Activated naive CD4-positive, alpha-beta T cell treated with anti-CD3 and anti-CD28 coated beads for 36 hours (primary cell): Measurements from ENCODE around the gene ADGRL2. TPM values are rescaled to one million over a fixed set of nuclear protein-coding genes. Genes with fewer than 3 reads are reported as not detected.

Experiments
- CTCF ChIA-PET: fragments of 350-600 bp; sonication (Branson Sonifier 250); formaldehyde crosslinking; loops from one replicate; lab custom pipeline; 2021; ENCODE audit warnings: antibody characterized with exemption; lab: Charles Lee
- DNase-seq: peaks from one replicate; pipeline ENCODE4 v3.0.0-alpha.2; 2020
- H3K27ac Mint-ChIP-seq: one replicate; pipeline ENCODE4 v1.8.0; 2021; ENCODE audit warnings: mild to moderate bottlenecking, mixed read lengths
- H3K27me3 Mint-ChIP-seq: one replicate; pipeline ENCODE4 v1.8.0; 2021; ENCODE audit warnings: low read depth, mixed read lengths
- H3K36me3 Mint-ChIP-seq: one replicate; pipeline ENCODE4 v1.8.0; 2021; ENCODE audit warnings: low read depth, mixed read lengths
- H3K4me1 Mint-ChIP-seq: one replicate; pipeline ENCODE4 v1.8.0; 2021; ENCODE audit warnings: low read depth, mixed read lengths
- H3K4me3 Mint-ChIP-seq: one replicate; pipeline ENCODE4 v1.8.0; 2021; ENCODE audit warnings: mild to moderate bottlenecking, moderate library complexity, mixed read lengths
- H3K9me3 Mint-ChIP-seq: one replicate; pipeline ENCODE4 v1.8.0; 2021; ENCODE audit warnings: mixed read lengths
- intact Hi-C: fragments of 100-400 bp; cut with micrococcal nuclease; formaldehyde crosslinking; loops from one replicate; pipeline ENCODE4 v1.15.1; 2023
- total RNA-seq, 2 experiments: library from RNA; stranded (reverse); gene quantifications; one replicate each; pipeline ENCODE4 v1.2.3, GENCODE V29; 2021

Gene ADGRL2
- total RNA-seq, 2 experiments from 2014 or later, result not detected

DNA sequence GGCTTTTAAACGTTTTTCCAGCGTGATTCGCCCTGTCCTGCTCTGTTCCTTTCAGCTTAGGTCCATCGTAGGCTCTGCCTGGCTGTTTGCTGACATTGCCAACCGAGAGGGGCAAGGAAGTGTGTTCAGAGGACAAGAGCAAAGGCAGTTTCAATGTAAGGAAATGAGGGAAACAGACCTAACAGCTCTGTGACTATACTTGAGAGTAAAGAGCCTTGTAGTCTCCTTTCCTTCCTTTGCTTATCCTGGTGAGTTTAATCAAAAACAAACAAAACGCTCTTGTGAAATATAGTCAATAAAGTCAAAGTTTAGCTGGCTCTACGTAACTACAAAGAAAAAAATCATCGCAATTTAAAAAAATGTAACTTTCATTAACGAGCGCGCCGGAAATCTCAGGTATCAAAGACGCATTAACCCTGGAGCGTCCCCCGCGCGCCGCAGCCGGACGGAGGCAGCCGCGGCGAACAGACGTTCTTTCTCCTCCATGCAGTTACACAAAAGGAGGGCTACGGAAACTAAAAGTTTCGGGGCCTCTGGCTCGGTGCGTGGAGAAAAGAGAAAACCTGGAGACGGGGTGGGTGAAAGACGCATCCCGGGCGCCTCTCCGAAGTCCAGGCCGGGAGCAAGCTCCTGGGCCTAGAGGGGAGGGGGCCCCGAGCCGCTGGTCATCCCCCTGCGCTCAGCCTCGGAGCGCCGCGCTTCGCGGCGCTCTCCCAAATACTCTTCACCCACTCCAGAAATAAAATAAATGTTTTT is 617 bp upstream of the ADGRL2 start:
- Mint-ChIP-seq H3K4me1 (peaks cover 6% of the 10 kb centered on the region), H3K27ac (no peak overlapping the region), H3K9me3 (no peaks in the 10 kb centered on the region), H3K4me3 (peak overlapping the region; percentile 27), H3K36me3 (no peaks in the 10 kb centered on the region), H3K27me3 (peaks cover 44% of the 10 kb centered on the region)
- CTCF ChIA-PET, result interaction anchor here (0.6 kb wide), 1 partner anchor 385 kb away, joined by 3 read pairs; no protein-coding TSS in a partner anchor
- intact Hi-C loops, result no loop called here
- DNase-seq, result no peak

DNA sequence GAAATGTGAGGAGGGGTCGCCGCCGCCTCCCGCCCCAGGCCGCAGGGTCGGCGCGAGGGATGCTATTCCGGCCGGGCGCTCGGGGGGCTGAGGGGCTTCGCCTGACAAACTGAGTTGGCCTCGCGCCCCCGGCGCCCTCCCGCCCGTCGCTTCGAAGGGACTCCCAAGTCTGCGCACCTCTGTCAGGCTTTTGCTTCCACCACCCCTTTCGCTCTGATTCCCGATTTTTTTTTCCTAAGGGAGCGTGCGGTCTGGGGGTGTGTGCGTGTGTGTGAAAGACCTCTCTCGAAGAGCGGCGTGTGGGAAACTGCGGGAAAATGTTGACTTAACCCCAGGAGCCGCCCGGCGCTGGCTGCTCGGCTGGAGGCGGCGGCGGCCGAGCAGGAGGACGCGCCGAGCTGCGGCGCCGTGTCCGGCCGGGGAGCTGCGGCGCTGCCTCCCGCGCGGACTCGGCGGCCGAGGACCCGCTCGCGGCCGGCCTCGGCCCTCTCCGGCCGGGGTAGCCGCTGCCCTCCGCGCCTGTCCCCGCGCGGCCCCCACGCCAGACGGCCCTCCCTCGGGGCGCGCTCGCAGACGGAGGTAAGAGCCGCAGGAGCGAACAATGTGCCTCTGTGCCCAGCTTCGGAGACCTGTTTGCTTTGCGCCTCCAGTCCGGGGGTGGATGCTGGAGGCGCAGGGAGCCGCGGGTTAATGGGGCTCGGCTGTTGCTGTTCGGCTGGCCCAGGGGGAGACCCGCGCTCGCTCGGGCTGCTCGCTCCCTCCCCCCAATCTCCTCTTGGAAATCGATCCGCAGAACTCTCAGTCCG is 1.1 kb downstream of the ADGRL2 start:
- Mint-ChIP-seq H3K27ac (no peak overlapping the region), H3K9me3 (no peaks in the 10 kb centered on the region), H3K4me3 (peak overlapping the region; percentile 15), H3K27me3 (peaks cover 49% of the 10 kb centered on the region), H3K4me1 (peaks cover 6% of the 10 kb centered on the region), H3K36me3 (no peaks in the 10 kb centered on the region)
- intact Hi-C loops, result no loop called here
- CTCF ChIA-PET, result no interaction called here
- DNase-seq, result no peak

DNA sequence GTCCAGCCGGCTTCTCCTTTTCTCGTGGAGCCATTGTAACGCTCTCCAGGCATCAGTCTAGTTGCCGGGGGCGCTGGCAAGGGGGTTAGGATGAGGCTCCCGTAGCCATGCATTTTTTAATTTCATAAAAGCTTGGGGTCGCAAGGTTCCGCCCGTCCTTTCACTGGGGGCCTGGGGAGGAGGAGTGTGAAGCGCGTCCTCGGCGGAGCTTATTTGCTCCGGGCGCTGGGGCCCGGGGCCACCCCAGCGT is 1.6 kb downstream of the ADGRL2 start:
- intact Hi-C loops, result no loop called here
- peaks cover 49% of the 10 kb centered on the region for H3K27me3 Mint-ChIP-seq
- H3K4me3 Mint-ChIP-seq, result peak overlapping the region; percentile 15
- H3K27ac Mint-ChIP-seq, result no peak overlapping the region
- H3K4me1 Mint-ChIP-seq, result peaks cover 6% of the 10 kb centered on the region
- no peak for DNase-seq
- CTCF ChIA-PET, result no interaction called here
- no peaks in the 10 kb centered on the region for H3K9me3 Mint-ChIP-seq
- no peaks in the 10 kb centered on the region for H3K36me3 Mint-ChIP-seq

DNA sequence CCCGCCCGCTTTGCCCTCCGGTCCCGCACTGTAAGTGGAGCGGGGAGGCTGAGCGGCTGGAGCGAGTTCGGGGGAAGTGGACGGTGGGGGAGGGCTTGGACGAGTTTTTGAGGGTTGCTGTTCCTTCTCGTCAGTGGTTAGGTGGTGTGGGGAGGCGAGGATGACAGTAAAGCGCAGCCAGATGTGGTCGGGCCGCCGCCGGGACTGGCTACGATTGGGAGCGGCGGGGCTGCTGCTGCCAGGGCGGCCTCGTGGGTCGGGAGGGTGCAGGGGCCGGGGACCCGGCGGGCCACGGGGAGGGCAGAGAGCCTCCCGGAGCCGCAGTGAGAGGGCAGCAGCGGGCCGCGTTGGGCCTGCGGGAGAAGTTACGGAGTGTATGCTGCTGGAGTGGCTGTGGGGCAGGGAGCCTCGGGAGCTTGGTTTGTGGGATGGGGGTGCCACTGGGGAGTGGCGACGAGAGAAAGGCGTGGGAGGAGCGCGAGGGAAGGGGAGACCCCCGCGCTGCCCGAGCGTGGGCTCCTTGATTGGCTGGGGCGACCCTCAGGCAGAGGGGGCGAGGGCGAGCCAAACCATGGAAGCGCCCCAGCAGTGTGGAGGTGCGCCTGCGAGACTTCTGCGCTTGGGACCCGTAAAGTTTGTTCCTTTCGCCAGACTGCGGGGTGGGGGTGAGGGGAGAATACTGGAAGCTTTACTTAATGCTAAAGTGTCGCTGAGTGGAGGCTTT is 2.1 kb downstream of the ADGRL2 start:
- Mint-ChIP-seq H3K4me3 (no peak overlapping the region), H3K27ac (no peak overlapping the region), H3K36me3 (no peaks in the 10 kb centered on the region), H3K27me3 (peaks cover 51% of the 10 kb centered on the region), H3K4me1 (peaks cover 6% of the 10 kb centered on the region), H3K9me3 (no peaks in the 10 kb centered on the region)
- DNase-seq, result no peak
- intact Hi-C loops, result no loop called here
- CTCF ChIA-PET, result no interaction called here

DNA sequence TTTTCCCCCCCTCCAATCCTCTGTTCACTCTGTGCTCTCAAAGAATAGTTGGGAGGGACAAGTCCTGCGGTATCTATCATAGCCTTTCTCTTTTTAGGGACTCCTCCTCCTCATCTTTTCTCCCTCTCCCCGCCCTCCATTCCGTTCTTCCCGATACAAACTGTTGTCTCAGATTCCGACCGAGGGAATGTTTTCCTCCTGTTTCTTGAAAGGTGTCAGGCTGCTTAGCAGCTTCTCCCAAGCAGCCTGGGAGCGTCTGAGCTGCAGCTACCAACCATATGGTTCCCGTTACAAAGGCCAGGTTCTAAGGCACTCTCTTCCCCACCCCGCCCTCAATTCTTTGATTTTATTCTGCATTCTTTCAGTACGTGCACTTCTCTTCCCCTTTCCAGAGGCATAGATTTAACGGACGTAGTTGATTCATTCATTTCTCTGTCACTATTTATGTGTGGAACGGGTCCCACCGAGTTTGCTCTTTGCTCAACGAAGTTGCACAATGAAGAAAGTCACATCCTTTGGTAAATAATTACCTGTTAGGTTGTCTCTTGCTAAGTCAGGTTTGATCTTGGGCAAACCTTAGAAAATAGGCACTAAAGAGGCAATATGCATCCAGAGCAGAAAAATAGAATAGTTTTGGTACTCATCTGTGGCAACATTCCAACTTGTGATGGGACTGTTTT is 2.8 kb downstream of the ADGRL2 start:
- H3K36me3 Mint-ChIP-seq, result no peaks in the 10 kb centered on the region
- CTCF ChIA-PET, result no interaction called here
- no peaks in the 10 kb centered on the region for H3K9me3 Mint-ChIP-seq
- no peak overlapping the region for H3K27ac Mint-ChIP-seq
- intact Hi-C loops, result no loop called here
- peaks cover 50% of the 10 kb centered on the region for H3K27me3 Mint-ChIP-seq
- H3K4me3 Mint-ChIP-seq, result no peak overlapping the region
- DNase-seq, result no peak
- H3K4me1 Mint-ChIP-seq, result peaks cover 6% of the 10 kb centered on the region

DNA sequence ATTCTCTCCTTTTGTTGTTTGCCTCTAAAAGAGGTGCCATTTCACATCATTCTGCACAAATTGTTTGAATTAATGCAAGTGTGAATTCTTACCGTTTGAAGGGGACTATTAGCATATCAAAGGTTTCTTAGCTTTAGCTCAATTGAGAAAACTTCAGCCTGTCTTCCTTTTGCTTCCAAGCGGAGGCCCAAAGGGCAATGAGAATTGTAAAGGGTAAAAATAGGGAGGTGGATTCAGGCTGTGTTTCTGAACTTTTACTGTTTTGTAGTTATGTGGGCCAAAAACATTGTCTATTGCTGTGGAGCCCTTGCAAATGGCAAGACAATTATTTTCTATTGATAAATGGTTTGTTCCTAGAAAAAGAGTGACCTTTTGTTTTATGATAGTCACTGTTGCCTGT is 3.6 kb downstream of the ADGRL2 start:
- intact Hi-C loops, result no loop called here
- peaks cover 6% of the 10 kb centered on the region for H3K4me1 Mint-ChIP-seq
- CTCF ChIA-PET, result no interaction called here
- H3K36me3 Mint-ChIP-seq, result no peaks in the 10 kb centered on the region
- H3K27ac Mint-ChIP-seq, result no peak overlapping the region
- DNase-seq, result no peak
- H3K9me3 Mint-ChIP-seq, result no peaks in the 10 kb centered on the region
- H3K4me3 Mint-ChIP-seq, result no peak overlapping the region
- peaks cover 44% of the 10 kb centered on the region for H3K27me3 Mint-ChIP-seq

DNA sequence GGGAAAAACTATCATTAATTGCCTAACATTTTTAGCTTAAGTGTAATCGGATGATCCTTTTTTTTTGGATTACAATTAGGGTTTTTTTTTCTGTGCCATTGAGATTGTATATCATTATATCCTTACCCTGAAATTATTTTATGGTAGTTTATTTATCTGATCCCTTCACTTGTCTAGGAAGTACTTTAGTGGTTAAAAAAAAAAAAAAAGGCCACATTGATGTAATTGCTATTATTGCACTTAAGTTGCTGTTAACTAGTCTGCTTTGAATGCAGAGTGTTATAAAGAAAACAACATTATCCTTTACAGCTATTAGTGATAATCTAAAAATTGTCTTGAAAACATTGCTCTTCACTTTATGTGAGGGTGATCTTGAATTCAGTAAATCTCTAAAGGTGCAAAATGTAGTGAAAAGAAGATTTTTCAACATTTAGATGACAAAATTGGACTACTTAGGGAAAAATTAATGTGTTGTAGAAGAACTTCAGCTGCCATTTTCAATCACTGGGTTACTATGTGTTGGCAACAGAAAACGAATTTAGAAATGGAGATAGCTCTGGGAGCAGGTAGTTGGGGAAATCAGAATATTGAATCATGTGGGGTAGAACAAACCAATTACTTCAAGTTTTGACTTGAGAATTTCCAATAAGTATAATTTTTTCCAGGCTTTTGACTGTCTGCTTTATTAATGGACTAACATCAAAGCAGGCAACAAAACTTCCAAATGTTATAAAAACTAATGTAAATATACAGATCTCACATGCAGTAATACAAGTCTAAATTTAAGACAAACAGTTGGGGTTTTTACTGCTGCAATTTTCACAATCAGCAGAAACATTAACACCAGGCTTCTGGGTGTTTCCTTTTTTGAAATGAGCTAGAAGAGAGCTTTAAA is 5.0 kb downstream of the ADGRL2 start:
- DNase-seq, result no peak
- Mint-ChIP-seq H3K27ac (no peak overlapping the region), H3K36me3 (no peaks in the 10 kb centered on the region), H3K9me3 (no peaks in the 10 kb centered on the region), H3K27me3 (peaks cover 38% of the 10 kb centered on the region), H3K4me3 (no peak overlapping the region), H3K4me1 (peaks cover 3% of the 10 kb centered on the region)
- intact Hi-C loops, result no loop called here
- CTCF ChIA-PET, result no interaction called here

DNA sequence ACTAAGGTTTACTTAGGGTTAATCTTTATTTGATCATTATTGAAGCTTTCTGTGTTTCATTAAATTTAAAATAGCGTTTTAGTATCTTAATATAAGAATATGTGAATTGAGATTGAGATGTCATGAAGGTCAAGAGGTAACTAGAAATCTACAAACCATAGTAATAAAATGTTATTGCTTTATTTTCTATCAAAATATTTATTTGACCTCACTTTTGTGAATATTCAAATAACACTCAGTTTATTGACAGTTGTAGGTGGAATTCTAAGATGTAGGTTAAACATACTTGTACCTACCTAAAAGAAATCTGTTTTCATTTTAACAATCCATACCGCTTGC is 5.7 kb downstream of the ADGRL2 start:
- intact Hi-C loops, result no loop called here
- H3K9me3 Mint-ChIP-seq, result no peaks in the 10 kb centered on the region
- no peaks in the 10 kb centered on the region for H3K36me3 Mint-ChIP-seq
- no peaks in the 10 kb centered on the region for H3K4me1 Mint-ChIP-seq
- no peak overlapping the region for H3K27ac Mint-ChIP-seq
- no peak for DNase-seq
- peaks cover 36% of the 10 kb centered on the region for H3K27me3 Mint-ChIP-seq
- no peak overlapping the region for H3K4me3 Mint-ChIP-seq
- CTCF ChIA-PET, result no interaction called here

DNA sequence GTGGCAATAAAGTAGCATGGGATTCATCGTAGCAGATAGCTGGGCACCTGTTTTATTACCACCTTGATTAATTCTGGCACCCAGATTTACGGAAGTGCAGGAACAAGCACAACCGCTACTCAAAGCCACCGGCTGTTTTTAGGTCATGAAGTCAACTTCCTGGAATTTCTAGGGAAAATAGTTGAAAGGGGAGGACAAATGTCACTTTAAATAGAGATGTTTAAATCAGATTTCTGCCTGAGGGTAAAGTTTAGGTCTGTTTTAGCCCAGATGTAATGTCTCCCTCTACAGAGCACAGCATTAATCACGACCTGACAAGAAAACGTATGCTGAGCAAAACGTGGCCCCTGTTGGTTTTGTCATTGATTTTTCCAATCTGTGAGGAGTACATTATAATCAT is 8.0 kb downstream of the ADGRL2 start:
- H3K4me3 Mint-ChIP-seq, result no peak overlapping the region
- H3K36me3 Mint-ChIP-seq, result no peaks in the 10 kb centered on the region
- peaks cover 19% of the 10 kb centered on the region for H3K27me3 Mint-ChIP-seq
- H3K27ac Mint-ChIP-seq, result no peak overlapping the region
- intact Hi-C loops, result no loop called here
- no peaks in the 10 kb centered on the region for H3K9me3 Mint-ChIP-seq
- H3K4me1 Mint-ChIP-seq, result no peaks in the 10 kb centered on the region
- DNase-seq, result no peak
- CTCF ChIA-PET, result no interaction called here

DNA sequence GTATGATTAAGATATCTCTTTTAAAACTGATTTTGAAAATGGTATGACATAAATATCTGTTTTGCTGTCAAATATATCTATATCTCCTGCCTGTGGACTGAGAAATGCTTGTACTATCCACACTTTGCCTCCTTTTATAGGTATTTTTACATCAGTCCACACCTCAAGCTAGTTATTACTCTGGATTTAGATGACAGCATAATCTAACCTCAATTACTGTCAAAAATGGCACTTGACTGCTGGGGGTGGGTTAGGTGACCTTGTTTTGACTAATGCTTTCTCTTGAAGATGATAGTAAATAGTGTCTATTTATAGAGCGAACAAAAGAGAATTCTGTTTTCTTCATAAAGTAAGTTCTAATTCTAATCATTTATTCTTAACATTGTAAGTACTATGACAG is 9.1 kb downstream of the ADGRL2 start:
- H3K4me1 Mint-ChIP-seq, result no peaks in the 10 kb centered on the region
- CTCF ChIA-PET, result no interaction called here
- no peaks in the 10 kb centered on the region for H3K9me3 Mint-ChIP-seq
- H3K36me3 Mint-ChIP-seq, result no peaks in the 10 kb centered on the region
- peaks cover 11% of the 10 kb centered on the region for H3K27me3 Mint-ChIP-seq
- no peak overlapping the region for H3K27ac Mint-ChIP-seq
- DNase-seq, result no peak
- intact Hi-C loops, result no loop called here
- no peak overlapping the region for H3K4me3 Mint-ChIP-seq

DNA sequence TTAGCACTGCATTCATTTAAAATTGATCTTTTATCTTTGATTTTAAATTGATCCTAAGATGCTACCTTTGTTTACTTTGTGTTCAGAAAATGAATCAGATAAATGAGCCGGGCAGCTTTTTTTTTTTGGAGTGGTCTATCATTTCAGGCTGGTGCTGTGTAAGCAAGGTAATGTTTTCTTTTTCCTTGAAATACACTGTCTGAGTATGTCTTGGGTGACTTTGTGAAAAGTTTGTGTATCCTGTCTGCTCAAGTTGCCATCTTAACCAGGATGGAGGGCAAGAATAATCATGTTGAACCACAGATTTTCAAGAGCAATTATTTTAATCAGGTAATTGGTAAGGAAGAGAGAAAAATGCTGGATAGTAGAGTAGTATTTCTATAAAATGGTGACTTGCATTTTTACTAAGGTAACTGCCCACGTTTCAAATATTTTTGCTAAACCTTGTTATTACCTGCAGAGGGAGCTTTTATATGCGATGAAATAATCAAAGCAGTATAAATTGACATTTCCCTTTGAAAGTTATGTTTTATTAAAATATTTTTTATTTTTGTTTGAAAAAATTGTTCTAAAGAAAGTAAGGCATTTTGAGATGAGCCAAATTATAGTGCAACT is 11.1 kb downstream of the ADGRL2 start:
- DNase-seq, result no peak
- H3K4me1 Mint-ChIP-seq, result no peaks in the 10 kb centered on the region
- H3K27me3 Mint-ChIP-seq, result peaks cover 6% of the 10 kb centered on the region
- H3K36me3 Mint-ChIP-seq, result no peaks in the 10 kb centered on the region
- no peaks in the 10 kb centered on the region for H3K9me3 Mint-ChIP-seq
- CTCF ChIA-PET, result no interaction called here
- intact Hi-C loops, result no loop called here
- no peak overlapping the region for H3K4me3 Mint-ChIP-seq
- H3K27ac Mint-ChIP-seq, result no peak overlapping the region
